DMS 273 treated with DMSO at 0.1 percent for 48 hours (cell line): Measurements from ENCODE around the gene DOP1A.

ENCODE experiments used
- DNase-seq: peaks from one replicate; lab custom pipeline; 2025; lab: John Stamatoyannopoulos, UW

DOP1A gene

GRCh38 chr6:83067448-83068439 lies at the start of gene DOP1A:
TSS of gene DOP1A (plus strand) at chr6:83067671. CDS start at chr6:83096978, 29,307 bp downstream.
- DNase-seq: peak; percentile 86

- no peak for DNase-seq
These were observed 47.7 kb upstream of the DOP1A start for GRCh38 chr6:83019741-83020140.

GRCh38 chr6:83031689-83032088 lies 35.8 kb upstream of the DOP1A start:
- no peak for DNase-seq

DNA sequence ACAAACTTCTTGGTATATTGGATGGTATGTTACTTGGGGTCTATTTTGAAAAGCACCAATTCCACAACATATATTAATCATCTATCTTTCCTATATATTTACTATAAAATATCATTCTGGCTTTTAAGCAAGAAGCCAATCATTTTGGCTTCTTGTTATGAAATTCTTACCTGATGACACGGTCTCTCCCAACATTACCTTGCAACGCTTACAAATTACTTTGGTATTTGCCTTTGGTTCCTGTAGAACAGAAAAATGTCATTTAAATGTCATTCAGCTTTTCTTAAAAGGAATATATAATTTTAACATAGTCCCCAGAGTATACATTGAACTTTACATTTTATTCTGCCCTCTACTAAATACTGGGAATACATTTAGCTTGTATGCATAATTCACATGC lies 29.2 kb upstream of the DOP1A start:
- no peak for DNase-seq

DNA sequence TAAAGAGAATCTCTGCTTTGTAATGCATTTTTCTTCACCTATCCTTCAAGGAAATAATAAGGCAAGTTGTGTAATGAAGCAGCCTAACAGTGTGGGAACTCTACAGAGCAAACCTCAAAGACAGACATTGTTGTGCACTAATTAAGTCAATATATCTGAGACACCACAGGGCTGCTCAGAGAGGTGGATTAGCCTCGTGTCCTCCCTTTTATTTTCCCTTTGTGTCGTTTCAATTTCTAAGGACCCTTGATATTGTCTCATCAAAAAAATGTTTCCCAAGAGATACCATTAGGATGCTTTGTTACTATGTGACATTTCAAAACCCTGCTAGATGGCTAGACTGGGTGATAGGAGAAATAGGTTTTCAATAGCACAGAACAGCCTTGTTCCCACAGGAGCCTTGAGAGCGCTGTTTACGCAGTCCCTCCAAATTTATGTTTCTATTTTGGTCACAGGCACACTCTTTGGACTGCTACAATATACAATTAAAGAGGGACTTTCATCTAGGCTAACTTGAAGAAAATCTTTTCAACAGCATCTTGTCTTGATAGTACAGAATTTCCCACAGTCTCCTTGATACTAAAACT lies 24.9 kb upstream of the DOP1A start:
- no peak for DNase-seq

GRCh38 chr6:83044091-83044768 lies 23.2 kb upstream of the DOP1A start:
- DNase-seq: no peak

DNA sequence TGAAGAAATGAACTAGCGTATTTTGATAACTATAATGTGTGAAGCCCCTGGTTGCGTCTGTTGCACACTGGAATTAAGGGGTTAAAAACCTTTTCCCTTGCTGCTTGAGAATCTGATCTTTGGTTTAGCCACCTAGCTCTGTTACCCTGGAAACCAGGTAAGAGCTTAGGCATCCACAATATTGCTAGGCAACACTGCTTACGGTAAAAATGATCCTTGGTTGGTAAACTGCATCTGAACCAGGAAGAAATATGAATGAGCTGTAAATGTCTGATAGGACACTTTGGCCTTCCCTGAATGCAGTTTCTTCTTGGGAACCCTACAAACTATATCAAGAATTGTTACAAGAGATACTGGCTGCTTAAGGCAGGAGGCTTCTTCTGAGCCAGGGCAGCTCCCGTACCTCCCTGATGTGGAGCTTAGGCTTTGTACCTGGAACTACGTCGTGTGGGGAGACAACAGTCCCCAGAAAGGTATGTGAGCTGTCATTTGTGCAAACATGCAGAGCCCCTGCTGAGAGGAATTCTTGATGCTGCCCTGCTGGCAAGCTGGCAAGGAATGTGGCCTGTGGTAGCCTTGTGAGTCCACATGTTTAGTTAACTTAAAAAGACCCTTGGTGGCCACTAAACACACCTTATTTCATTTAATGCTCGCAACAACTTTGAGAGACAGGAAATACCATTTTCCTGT lies 20.3 kb upstream of the DOP1A start:
- no peak for DNase-seq

GRCh38 chr6:83051377-83052172 lies 15.9 kb upstream of the DOP1A start:
- no peak for DNase-seq

DNA sequence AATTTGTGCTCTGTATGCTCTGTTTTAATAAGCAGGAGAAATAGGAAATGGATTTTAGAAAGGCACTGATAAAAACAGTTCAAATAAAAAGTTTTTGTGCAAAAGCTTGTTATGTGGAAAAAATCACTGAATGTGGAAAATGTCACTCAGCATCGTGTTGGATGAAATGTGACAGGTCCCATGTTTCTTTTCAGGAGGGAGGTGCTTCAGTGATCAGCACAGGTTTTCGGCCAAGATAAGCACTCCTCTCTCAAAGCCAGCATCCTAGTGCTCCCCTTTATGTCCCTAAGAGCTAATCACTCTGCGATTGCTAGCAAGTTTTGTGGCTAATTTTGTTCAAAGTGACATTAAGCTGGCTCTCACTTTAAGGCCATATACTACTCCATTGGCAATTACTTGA lies 13.8 kb upstream of the DOP1A start:
- DNase-seq: no peak

- DNase-seq: no peak
These were observed 12.0 kb upstream of the DOP1A start for GRCh38 chr6:83055366-83055964.

GRCh38 chr6:83057705-83058321 lies 9.7 kb upstream of the DOP1A start:
- DNase-seq: no peak

- no peak for DNase-seq
These were observed 6.3 kb upstream of the DOP1A start for GRCh38 chr6:83061190-83061589.

GRCh38 chr6:83062225-83062624 lies 5.2 kb upstream of the DOP1A start:
- no peak for DNase-seq

GRCh38 chr6:83065511-83066192 lies 1.8 kb upstream of the DOP1A start, which contains the start of gene UBE3D:
TSS of gene UBE3D (minus strand) at chr6:83065841. CDS start at chr6:83065718, 123 bp downstream.
- DNase-seq: peak; percentile 69

DNA sequence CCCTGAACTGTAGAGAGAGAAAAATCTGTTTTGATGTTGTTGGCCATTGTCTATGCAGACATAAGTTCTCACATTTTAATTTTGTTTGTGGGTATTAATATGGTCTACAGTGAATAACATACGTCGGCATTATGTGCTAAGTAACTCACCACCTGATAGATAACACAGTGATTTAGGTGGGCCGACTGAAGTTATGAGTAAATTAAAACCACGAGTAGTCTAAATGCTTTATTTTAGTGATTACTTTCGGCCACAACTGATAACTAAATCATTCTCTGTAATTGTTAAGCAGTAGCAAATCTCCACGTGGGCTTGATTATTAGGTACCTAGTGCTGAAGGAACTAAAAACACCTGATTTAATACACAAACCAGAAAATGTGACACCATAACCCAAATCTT lies 1.1 kb downstream of the DOP1A start:
- DNase-seq: no peak

GRCh38 chr6:83069633-83070032 lies 2.2 kb downstream of the DOP1A start:
- no peak for DNase-seq

DNA sequence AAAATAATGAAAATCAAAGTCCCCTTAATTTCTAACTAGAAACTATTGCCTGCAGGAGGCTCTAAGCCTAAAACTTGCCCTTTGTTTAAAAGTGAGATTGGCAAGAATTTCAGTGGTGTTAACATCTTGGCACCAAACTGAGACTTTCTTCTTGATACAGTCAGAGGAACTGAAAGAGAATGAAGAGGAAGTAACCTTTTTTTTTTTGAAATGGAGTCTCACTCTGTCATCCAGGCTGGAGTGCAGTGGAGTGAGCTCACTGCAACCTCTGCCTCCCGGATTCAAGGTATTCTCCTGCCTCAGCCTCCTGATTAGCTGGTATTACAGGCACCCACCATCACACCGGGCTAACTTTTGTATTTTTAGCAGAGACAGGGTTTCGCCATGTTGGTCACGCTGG lies 3.6 kb downstream of the DOP1A start:
- no peak for DNase-seq

DNA sequence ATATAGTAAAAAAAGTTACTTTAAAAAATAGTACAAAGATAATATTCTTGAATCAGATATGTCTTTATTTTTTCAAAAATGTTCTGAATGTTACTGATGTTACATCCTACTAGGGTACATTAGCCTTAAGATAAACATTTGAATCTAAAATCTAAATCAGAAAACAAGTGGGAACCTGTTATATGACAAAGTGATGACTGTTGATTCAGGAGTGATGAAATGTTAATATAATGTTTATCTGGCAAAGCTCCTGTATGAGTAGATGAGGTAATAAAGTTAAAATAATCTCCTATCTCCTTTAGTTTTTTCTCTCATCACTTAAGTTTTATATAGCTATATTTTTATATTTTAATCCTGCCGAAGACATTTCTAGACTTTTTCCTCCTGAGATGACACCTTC lies 4.2 kb downstream of the DOP1A start:
- no peak for DNase-seq

- no peak for DNase-seq
These were observed 5.3 kb downstream of the DOP1A start for GRCh38 chr6:83072726-83073125.

DNA sequence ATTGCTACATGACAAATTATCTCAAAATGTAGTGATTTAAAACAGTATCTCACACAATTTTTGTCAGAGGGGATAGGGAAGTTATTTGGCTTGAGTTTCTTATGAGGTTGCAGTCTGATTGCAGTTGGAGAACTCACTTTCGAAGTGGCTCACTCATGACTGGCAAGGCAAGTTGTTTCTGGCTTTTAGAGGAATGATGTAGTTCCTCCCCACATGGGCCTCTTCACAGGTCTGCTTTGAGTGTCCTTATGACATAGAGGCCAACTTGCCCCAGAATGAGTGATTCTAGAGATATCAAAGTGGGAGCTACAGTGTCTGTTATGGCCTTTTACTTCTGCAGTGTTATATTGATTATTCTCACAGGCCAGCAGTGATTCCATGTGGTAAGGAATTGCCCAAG lies 6.1 kb downstream of the DOP1A start:
- DNase-seq: no peak
